K562 (cell line): ENCODE data around the gene TMC4. TPM values are rescaled to one million over a fixed set of nuclear protein-coding genes. Genes with fewer than 3 reads are reported as not detected.

ENCODE experiments used
- ARID4B ChIP-seq: sonication (generic); formaldehyde crosslinking; IDR thresholded peaks from 2 replicates; pipeline ENCODE4 v1.8.0; 2022; ENCODE audit warnings: mild to moderate bottlenecking, missing genetic modification reagents
- CHD2 ChIP-seq: IDR thresholded peaks from 2 replicates; pipeline ENCODE4 v1.6.1; 2011; ENCODE audit warnings: low read depth, low read length
- HMG20B ChIP-seq: fragments of 250-450 bp; sonication (Bioruptor Pico); IDR thresholded peaks from 2 replicates; pipeline ENCODE4 v1.5.0; 2021; ENCODE audit warnings: mild to moderate bottlenecking
- MTA3 ChIP-seq: fragments of 450-650 bp; formaldehyde crosslinking; IDR thresholded peaks from 2 replicates; pipeline ENCODE4 v1.6.1; 2017; ENCODE audit warnings: mild to moderate bottlenecking, borderline replicate concordance
- NCOA1 ChIP-seq: fragments of 450-650 bp; IDR thresholded peaks from 2 replicates; pipeline ENCODE4 v1.6.1; 2016; ENCODE audit warnings: low read depth
- RFX7 ChIP-seq: fragments of 250-450 bp; sonication (Bioruptor Pico); IDR thresholded peaks from 2 replicates; pipeline ENCODE4 v1.5.1; 2021; ENCODE audit warnings: mild to moderate bottlenecking
- SIN3A ChIP-seq, 2 experiments: fragments of 150-350 bp in 1 of 2; IDR thresholded peaks; 2 replicates each; pipeline ENCODE4 v1.6.1; 2011 to 2016; ENCODE audit warnings: borderline replicate concordance in 2 of 2, low read depth in 2 of 2, low read length in 2 of 2, mild to moderate bottlenecking in 2 of 2, moderate library complexity in 2 of 2; ENCODE audit not compliant: control insufficient read depth in 1 of 2
- THAP12 ChIP-seq: fragments of 250-450 bp; sonication (Bioruptor Pico); IDR thresholded peaks from 2 replicates; pipeline ENCODE4 v1.9.0; 2021; ENCODE audit warnings: mild to moderate bottlenecking, inconsistent platforms
- ZNF407 ChIP-seq: fragments of 450-650 bp; IDR thresholded peaks from 2 replicates; pipeline ENCODE4 v1.6.1; 2016; ENCODE audit warnings: low read depth
- polyA plus RNA-seq, 8 experiments: library from polyadenylated mRNA; depleted of rRNA in 4 of 8; stranded (reverse) in 5 of 8; unstranded in 3 of 8; fragments of >200 nt; fragmentation: Nextera tagmentation in 2 of 8; fragmentation: Illumina TruSeq in 1 of 8; extraction: Ambion mirVana in 2 of 8; extraction: Trizol in 1 of 8; gene quantifications; 2 replicates each; pipeline versions ENCODE4 v1.2.1 to v1.2.3, GENCODE V29; 2011 to 2014; ENCODE audit warnings: inconsistent platforms in 1 of 8, missing spikeins in 1 of 8
- total RNA-seq, 7 experiments: library from RNA; depleted of rRNA in 6 of 7; stranded (reverse); fragments of >200 nt in 6 of 7; fragmentation: Illumina TruSeq in 2 of 7; extraction: Trizol in 2 of 7; gene quantifications; 2 replicates each; pipeline versions ENCODE4 v1.2.1 to v1.2.3, GENCODE V29; 2011 to 2021; ENCODE audit warnings: low replicate concordance in 1 of 7

The TMC4 gene
- total and polyA plus RNA-seq, 9 of the 15 experiments (the other 6 are each of a cell fraction or from before 2014, with no cell fraction given): 0.12 to 0.79 (median 0.36) TPM; not detected in 2

GRCh38 chr19:54168174-54168917, 4.6 kb downstream of the TMC4 start (continued):
- TF ChIP-seq CHD2: 0 out of 2 replicates have a peak, but pooled peaks have one; percentile 25
- TF ChIP-seq THAP12 (CRISPR knock-in tag): no peak
- TF ChIP-seq HMG20B: no peak
- no peak for TF ChIP-seq ZNF407
- TF ChIP-seq RFX7 (CRISPR knock-in tag): no peak
- TF ChIP-seq ARID4B (CRISPR knock-in tag): no peak
- TF ChIP-seq SIN3A (IDR thresholded peaks at IDR 0.05; ENCODE audit: borderline replicate concordance in 2 of 2, control insufficient read depth in 1 of 2, low read depth in 2 of 2, low read length in 2 of 2): no peak
- TF ChIP-seq NCOA1: no peak
- TF ChIP-seq MTA3: 0 out of 2 replicates have a peak, but pooled peaks have one; percentile 33
